HG03378 (cell line): ENCODE results near the gene MCCD1.
"Not testable (repeated sequence)": the region's sequence is repeated elsewhere in the genome, so short reads cannot be mapped to it uniquely, and the experiment has no call there.

Source experiments
- ATAC-seq: cut with Tn5 transposase; IDR thresholded peaks from one replicate; pipeline ENCODE4 v1.9.1; 2021; ENCODE audit warnings: mild to moderate bottlenecking, moderate library complexity; ENCODE audit not compliant: unreplicated experiment

The MCCD1 gene

DNA sequence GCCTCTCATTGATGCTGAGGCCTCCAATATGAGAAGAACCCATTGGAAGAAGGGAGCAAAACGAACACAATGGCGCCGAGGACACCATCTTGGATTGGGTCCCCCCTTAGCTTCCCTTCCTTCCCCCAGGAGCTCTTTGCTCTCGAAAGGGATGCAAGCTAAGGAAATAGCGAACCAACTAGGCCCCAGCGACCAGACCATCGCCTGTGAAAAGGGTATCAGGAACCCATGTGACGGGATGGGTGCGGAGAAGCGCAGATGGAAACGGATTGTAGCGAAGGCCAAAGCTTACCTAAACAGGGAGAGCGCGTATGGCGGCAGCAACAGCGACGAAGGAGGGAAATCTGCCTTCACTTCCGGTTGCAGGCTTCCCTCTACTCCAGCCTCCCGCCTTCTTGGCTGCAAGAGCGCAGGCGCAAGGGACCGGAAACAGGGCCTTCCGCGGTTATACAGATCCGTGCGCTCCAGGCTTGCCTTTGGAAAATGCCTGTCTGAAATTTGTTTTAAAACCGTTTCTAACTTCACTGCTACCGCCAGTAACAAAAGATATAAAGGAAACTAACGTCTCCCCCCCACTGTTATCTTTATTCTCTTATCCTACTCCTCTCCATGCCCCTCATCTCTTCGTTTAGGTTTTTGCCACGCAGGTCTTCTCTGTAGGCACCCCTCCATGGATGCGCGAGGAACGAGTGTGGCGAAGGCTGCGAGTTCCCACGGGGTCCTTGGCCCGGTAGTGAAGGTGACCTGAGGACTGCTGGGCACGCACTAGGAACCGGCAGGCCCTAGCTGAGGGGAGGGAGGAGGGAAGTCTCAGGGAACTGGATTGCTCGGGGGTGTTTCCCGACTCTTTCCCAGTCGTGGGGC lies 13.1 kb downstream of the MCCD1 start, which contains the start of gene DDX39B:
Gene DDX39B, minus strand, starts transcription at position 346 of the 864 bp plus-strand sequence. CDS start 1,471 bp downstream, outside the sequence.
- peak; percentile 63 for ATAC-seq

DNA sequence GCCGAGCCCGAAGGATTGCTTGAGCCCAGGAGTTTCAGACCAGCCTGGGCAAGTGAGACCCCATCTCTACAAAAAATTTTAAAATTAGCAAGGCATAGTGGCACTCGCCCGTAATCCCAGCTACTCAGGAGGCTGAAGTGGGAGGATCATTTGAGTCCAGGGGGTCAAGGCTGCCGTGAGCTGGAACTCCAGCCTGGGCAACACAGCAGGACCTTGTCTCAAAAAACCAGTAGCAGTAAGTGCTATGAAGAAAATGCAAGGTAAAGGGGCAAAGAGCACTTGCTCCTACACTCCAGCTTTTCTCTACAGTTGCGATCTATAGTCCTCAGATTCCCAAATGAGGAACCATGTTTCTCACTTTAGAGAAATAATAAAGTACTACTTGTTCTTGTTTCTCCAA lies 14.9 kb downstream of the MCCD1 start:
- ATAC-seq: no peak

DNA sequence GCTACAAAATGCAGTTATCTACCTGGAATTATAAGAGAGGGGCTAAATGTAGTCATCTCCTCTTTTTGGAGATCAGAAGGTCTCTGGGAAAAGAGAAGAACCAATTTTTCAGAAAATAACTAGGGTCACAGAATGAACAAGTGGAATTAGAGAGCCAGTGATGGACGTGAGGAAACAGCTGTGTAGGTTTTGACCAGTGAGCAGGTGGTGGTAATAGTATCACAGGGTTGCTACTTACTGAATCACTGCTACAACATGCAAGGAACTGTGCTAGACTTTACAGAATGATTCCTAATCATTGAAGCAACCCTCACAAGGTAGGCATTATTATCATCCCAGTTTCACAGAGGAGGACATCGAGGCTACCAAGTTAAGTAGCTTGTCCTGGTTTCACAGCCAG lies 15.9 kb downstream of the MCCD1 start:
- no peak for ATAC-seq

DNA sequence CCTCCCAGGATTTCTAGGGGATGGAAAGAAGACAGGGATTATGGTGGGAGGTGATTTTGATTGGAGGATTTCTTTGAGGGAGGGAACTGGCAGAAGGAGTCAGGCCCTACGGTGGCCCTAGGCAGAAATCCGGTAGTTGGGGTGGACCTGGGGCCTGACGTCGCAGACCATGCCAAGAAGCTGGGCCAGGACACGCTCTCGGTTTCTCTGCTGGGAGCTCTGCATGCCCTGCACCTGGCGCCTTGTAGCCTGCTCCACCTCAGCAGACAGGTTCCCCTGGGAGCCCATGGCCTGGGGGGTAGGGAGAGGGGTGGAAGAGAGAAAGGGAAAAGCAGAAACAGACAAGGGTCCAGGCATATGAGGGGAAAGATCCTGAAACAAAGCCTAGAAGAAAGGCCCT lies 16.5 kb downstream of the MCCD1 start:
- ATAC-seq: no peak

DNA sequence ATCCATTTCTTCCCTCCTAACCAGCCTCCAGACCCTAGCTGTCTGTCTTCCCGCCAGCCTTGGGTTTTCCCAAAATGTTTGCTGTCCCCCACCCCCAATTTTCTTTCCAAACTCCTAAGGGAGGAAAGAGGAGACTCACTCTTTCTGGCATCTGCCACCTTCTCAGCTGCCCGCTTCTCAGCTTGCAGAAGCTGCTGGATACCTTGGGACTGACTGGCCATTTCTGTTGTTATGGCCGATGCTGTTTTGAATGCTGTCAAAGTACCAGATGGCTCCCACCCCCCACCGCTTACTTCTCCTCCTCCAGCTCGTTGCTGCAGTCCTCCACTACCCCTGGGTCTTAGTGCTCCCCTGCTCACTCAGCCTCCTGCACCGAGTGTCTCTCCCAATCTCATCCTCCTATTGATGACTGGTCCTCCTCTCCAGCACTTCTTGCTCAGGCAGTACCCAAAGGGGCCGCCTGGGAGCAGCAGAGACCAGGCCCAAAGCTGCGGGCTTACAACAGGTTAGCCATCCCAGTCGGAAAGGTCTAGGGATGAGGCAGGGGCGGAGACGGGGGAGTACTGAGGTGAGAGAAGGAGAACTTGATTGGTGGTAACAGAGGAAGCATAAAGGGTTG lies 17.7 kb downstream of the MCCD1 start, which contains the start of gene ATP6V1G2:
Gene ATP6V1G2, minus strand, starts transcription at position 270 of the 619 bp plus-strand sequence. Its CDS starts 49 bp downstream, at position 221.
- ATAC-seq: peak; percentile 37

DNA sequence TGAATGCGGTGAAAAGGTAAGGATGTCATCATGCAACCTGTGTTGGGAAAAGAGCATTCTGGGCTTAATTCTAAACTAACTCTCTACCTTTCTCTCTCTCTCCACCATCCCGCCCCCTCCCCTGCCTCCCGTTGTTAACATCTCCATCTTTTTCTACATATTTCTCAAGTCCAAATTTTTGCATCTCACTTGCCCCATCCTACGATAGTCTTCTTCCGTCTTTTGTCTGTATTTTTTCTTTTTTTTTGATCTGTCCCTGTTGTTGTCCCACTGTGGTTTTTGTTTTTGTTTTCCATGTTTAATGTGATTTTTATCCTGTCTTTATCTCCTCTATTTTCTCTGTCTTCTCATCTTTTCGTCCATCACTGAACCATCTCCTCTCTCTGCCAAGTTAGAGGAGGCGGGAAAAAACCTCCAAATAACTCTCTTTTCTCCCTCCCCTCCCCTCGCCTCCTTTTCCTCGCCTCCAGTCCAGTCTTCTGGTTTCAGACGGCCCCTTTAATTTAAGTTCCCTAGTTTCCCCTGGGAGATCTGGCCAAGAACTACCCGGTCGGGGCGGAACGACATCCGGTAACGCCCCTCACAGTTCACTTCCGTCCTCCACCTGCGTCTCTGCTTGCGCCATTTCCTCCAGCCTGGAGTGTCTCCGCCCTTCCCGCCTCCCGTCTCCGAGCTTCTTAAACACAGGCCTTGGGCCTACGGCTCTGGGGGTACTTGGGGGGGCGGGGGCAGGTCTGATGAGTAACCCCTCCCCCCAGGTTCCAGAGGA lies 18.4 kb downstream of the MCCD1 start, which contains the start of gene NFKBIL1:
Gene NFKBIL1, plus strand, starts transcription at position 651 of the 769 bp plus-strand sequence. Its CDS starts 87 bp downstream, at position 738.
- peak; percentile 55 for ATAC-seq

DNA sequence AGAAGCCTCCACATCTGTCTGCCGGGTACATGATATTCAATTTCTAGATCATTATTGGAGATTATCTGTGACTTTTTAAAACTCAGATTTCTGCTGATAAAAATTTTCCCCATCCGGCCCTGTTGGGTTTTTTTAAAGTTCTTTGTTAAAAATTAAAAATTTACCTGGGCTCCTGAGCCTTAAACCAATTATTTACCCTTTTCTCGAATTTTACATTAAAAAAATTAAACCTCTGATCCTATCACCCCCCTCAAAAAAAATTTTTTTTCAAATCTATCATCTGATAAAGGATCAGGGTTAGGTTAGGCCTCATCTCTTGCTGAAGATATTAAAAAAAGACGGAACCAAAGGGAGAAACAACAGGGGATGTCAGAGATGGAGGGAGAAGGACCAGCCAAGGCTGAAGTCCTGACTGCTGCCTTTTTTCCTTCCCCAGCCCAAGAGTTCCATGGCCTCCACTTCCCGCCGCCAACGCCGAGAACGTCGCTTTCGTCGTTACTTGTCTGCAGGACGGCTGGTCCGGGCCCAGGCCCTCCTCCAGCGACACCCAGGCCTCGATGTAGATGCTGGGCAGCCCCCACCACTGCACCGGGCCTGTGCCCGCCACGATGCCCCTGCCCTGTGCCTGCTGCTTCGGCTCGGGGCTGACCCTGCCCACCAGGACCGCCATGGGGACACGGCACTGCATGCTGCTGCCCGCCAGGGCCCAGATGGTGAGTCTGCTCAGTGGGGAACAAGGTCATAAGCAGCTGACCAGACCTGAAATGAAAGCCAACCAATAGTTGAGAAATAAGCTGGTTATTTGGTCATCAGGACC lies 19.2 kb downstream of the MCCD1 start:
- ATAC-seq: no peak

DNA sequence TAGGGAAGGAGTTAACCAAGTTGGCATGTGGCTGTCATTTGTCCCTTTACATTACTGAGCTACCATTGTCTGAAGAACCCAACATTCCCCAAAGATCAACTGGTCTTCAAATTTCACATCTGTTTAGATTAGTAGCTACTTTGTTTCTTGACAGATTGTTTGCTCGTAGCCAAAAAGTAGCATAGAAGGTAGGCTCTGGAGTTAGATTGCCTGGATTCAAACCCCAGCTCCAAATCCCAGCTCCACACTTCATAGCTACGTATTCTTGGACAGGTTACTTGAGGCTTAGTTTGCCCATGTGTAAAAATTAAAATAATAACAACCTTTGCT lies 19.7 kb downstream of the MCCD1 start:
- no peak for ATAC-seq

DNA sequence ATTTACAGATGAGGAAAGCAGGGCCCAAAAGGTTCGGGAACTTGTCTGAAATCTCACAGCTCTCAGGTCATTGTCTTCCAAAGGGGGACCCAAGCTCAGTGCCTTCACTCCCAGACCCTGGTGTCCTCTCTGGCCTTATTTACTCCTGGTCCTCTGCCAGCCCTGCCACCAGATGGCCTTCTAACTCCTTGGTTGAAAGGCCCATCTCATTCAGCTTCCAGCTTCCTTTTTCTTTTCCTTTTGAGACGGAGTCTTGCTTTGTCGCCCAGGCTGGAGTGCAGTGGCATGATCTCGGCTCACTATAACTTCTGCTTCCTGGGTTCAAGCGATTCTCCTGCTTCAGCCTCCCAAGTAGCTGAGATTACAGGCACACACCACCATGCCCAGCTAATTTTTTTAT lies 22.6 kb downstream of the MCCD1 start:
- not testable (repeated sequence) for ATAC-seq

DNA sequence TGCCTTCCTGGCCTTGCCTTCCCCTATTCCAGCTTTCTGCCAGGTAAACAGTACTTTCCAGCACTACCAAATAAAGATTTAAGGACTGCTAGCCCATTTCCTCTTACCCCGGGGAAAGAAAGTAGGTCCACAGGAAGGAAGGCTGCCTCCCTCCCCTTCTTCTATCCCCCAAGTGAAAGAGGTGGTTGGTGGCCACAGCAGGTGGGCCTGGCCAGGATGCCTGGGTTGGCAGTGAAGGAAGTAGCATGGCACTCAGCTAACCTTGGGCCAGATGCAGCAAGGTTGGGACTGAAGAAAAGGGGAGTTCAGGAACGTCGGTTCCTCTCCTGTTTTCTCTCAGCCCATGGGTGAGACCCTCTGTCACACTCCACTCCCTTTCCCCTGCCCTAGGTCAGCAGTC lies 27.5 kb downstream of the MCCD1 start:
- no peak for ATAC-seq

DNA sequence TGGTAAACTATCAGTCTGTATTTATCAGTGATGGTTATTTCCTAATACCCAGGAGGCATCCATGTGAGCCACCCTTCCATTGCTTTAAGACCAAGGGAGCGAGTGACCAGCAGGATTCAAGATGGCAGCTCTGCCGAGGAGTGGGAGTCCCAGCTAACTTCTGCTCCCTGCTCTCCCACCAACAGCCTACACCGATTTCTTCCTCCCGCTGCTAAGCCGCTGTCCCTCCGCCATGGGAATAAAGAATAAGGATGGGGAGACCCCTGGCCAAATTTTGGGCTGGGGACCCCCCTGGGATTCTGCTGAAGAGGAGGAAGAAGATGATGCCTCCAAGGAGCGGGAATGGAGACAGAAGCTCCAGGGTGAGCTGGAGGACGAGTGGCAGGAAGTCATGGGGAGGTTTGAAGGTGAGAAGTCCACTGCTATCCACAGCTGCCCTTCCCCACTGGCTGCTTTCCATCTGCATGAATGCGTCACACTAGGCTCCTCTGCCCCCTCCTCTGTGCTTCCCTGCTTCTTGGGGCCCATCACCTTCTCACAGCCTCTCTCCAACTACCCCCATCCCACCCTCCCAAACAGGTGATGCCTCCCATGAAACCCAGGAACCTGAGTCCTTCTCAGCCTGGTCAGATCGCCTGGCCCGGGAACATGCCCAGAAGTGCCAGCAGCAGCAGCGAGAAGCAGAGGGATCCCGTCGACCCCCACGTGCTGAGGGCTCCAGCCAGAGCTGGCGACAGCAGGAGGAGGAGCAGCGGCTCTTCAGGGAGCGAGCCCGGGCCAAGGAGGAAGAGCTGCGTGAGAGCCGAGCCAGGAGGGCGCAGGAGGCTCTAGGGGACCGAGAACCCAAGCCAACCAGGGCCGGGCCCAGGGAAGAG lies 28.9 kb downstream of the MCCD1 start:
- ATAC-seq: no peak

DNA sequence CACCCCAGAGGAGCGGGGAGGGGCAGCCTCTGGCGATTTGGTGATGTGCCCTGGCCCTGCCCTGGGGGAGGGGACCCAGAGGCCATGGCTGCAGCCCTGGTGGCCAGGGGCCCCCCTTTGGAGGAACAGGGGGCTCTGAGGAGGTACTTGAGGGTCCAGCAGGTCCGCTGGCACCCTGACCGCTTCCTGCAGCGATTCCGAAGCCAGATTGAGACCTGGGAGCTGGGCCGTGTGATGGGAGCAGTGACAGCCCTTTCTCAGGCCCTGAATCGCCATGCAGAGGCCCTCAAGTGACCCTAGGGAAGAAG lies 29.5 kb downstream of the MCCD1 start:
- ATAC-seq: no peak

DNA sequence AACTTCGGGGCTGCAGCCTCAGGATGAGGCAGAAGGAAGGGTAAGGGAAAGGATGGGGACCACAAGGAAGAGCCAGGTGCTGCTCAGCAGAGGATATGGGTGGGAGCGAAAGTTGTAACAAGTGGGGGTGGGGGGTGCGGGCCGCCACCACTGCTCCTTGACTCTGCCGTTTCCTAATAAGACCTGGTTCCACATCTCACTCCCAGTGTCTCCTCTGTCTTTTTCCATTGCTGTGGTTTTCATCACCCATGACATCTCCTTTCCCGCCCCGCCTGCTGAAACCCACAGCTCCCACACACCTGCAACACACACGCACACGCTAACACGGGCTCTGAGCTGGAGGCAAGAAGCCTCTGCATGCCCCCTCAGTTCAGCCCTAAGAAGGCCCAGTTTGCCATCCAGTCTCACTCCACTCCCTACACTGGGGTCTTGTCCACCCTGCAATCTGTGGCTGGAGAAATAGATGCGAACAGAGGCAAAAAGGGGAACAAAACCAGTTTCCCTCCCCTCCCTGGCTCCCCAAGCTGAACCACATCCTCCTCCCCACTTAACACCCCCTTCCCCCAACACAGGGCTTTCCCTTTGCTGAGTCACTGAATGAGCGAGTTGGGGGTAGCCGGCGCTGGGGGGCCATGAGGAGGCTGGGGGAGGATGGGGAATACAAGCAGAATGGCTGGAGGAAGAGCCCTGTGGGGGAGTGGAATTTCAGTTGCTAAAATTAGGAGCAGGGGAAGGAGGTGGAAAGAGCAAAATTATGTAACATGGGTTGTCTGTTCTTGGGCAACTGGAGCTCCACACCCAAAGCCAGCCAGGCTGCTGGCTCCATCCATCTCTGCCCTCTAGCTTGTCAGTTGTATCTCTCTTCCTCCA lies 30.1 kb downstream of the MCCD1 start:
- ATAC-seq: no peak

DNA sequence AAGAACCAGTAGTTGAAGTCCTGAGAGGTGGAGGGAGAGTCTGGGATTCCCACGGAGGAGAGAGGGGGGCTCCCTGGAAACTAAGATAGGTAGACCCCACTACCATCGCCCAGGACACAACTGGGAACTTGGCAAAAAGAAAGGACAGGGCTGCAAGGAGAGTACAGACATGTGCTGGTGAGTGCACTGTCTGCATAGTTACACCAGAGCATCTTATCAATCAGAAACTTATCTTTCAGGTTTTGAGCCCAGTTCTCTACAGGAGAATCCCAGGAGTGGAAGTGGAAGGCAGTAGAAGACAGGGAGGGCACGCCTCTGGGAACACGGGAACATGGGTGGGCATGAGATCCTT lies 30.8 kb downstream of the MCCD1 start:
- no peak for ATAC-seq

DNA sequence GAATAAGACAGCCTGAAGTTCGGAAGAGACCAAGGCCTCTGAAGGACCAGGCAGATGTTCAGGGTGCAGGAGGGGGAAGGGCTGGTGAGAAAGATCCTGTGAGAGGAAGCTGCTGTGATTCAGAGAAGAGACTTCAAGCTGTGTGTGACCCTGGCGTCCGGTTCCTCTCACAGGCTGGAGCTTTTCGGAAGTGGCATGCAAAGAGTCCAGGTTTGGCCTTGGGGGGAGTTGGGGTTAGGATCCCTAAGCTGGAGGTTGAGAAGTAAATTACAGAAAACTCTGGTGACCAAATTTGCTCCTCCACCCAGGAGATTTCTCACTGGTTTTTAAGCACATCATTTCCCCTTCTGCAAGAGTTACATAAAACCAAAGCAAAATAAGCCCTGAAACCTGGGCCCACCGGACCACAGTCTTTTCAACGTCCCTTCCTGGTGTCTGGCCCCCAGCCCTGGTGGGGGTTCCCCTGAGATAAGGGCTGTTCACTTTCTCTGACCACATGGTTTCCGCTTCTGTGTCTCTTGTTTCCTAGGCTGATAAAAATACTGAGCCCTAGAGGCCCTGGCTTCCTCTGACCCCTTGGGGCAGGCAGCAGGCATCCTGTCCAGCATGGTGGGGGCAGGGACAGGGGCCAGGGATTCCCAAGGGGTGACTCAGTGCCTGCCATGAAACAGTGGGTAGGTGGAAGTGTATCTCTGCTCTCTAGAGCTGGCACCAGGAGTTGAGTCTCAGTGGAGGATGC lies 31.4 kb downstream of the MCCD1 start:
- peak; percentile 60 for ATAC-seq

DNA sequence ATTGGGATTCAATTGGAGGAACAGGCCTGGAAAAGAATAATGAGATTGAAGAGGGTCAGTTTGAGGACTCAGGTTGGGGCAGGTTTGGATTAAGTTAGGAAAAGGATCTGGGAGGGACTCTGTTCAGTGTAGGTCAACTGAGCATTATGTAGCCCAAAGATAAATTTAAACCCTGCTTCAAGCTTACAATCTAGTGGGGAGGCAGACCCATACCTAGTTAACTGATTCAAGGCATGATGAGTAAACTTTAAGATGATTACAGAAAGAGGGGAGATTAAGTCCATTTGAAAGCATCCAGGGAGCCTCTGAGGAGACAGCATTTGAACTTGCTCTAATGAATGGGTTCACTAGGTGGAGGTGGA lies 31.9 kb downstream of the MCCD1 start:
- no peak for ATAC-seq

DNA sequence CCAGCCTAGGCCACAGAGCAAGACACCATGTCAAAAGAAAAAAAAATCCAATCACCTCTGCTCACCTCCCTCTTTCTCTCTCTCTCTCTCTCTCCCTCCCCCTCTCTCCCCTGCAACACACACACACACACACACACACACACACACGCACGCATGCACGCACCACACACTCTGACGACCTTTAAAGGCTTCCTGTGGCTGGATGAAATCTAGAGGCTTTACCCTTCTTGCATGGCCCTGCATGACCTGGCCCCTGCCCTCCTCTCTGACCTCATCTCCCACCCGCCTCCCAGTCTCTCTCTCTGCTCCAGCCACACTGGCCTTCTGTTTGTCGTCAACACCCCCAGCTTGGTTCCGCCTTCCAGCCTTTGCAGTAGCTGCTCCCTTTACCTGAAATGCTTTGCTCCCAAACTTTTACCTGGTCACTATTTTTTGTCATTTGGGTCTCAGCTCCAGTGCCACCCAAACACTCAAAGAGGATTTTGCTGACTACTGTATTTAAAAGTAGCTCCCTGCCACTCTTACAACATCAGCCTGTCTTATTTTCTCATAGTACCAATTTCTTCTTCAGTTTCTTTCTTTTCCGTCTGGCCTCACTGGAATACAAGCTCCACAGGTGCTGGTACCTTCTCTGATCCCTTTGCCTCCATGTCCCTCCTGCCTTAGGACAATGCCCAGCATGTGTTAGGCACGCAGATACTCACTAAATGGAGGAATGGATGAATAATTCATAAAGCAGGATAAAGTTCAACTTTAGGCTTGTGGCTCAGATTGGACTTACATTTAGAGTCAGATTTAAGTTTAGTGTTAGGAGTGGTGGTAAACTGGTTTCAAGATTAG lies 39.0 kb downstream of the MCCD1 start:
- ATAC-seq: no peak
